Lower leg skin (tissue), 3 donors: ENCODE measurements around the gene TTC8.

Experiments
- CTCF ChIP-seq, 3 donors: fragments of 450-650 bp; IDR thresholded peaks; one replicate each; pipeline ENCODE4 v1.5.1; 2016; ENCODE audit warnings: antibody characterized with exemption in 3 of 3, mild to moderate bottlenecking in 3 of 3, moderate library complexity in 2 of 3
- POLR2A ChIP-seq, 2 donors: fragments of 450-650 bp; IDR thresholded peaks; one replicate each; pipeline ENCODE4 v1.6.1; 2016 to 2017; ENCODE audit warnings: antibody characterized with exemption in 2 of 2, mild to moderate bottlenecking in 1 of 2, moderate library complexity in 1 of 2

- TF ChIP-seq POLR2A (IDR thresholded peaks at IDR 0.05) (no peak), CTCF (IDR thresholded peaks at IDR 0.05) (no peak)
Measured at GRCh38 chr14:88804035-88804434, 20.4 kb upstream of the TTC8 start.
